H1 (cell line): ENCODE measurements around the gene CENPC. TPM values are rescaled to one million over a fixed set of nuclear protein-coding genes. Genes with fewer than 3 reads are reported as not detected.

Experiments used
- CTCF ChIA-PET: fragments of 300-600 bp; sonication (Branson Sonifier 250); formaldehyde crosslinking; loops from one replicate; lab custom pipeline; 2021; ENCODE audit not compliant: partially characterized antibody; lab: Charles Lee
- POLR2A ChIA-PET: fragments of 300-600 bp; sonication (Branson Sonifier 250); formaldehyde crosslinking; loops from one replicate; lab custom pipeline; 2021; ENCODE audit warnings: inconsistent platforms; ENCODE audit not compliant: partially characterized antibody; lab: Charles Lee
- DNase-seq, 2 experiments: peaks; one replicate each; pipeline versions ENCODE4 v3.0.0 to v3.0.0-alpha.2; 2010 to 2022; ENCODE audit warnings: low spot score in 2 of 2, low read depth in 1 of 2, mixed read lengths in 1 of 2
- FAIRE-seq: peaks from 2 replicates; lab custom pipeline; 2011; peaks lifted over from hg19 to GRCh38; lab: Jason Lieb, UNC
- H2AFZ ChIP-seq: 2 replicates; pipeline ENCODE4 v1.8.1; 2012; ENCODE audit warnings: low read length, inconsistent platforms
- H2AK5ac ChIP-seq: 2 replicates; pipeline ENCODE4 v1.6.1; 2013; ENCODE audit warnings: low read depth, low read length
- H2BK120ac ChIP-seq: replicated peaks from 2 replicates; pipeline ENCODE3; 2013; ENCODE audit warnings: low read depth, low read length, inconsistent platforms
- H2BK12ac ChIP-seq: 2 replicates; pipeline ENCODE4 v1.6.1; 2013; ENCODE audit warnings: low read depth, low read length
- H2BK15ac ChIP-seq: 2 replicates; pipeline ENCODE4 v1.6.1; 2013; ENCODE audit warnings: low read length
- H2BK20ac ChIP-seq: 2 replicates; pipeline ENCODE4 v1.6.1; 2013; ENCODE audit warnings: low read length
- H2BK5ac ChIP-seq: 2 replicates; pipeline ENCODE4 v1.6.1; 2013; ENCODE audit warnings: low read depth, low read length
- H3K14ac ChIP-seq: 2 replicates; pipeline ENCODE4 v1.6.1; 2013; ENCODE audit warnings: inconsistent platforms; ENCODE audit not compliant: insufficient read length
- H3K18ac ChIP-seq: 2 replicates; pipeline ENCODE4 v1.6.1; 2013; ENCODE audit warnings: low read length; ENCODE audit errors: extremely low read depth
- H3K23ac ChIP-seq: 2 replicates; pipeline ENCODE4 v1.6.1; 2013; ENCODE audit warnings: inconsistent platforms; ENCODE audit not compliant: insufficient read length
- H3K23me2 ChIP-seq: 2 replicates; pipeline ENCODE4 v1.6.1; 2013; ENCODE audit warnings: low read depth, low read length
- H3K27ac ChIP-seq: 2 replicates; pipeline ENCODE4 v1.6.1; 2011; ENCODE audit warnings: low read depth, low read length, inconsistent platforms
- H3K27me3 ChIP-seq, 4 experiments: replicated peaks in 1 of 4; 1 replicate in 1 of 4; 2 replicates in 3 of 4; pipeline versions ENCODE4 v1.6.1 to v1.8.1; 2011 to 2013; ENCODE audit warnings: low read length in 3 of 4, mild to moderate bottlenecking in 3 of 4, inconsistent platforms in 2 of 4, mixed read lengths in 2 of 4, moderate library complexity in 1 of 4; ENCODE audit not compliant: control insufficient read depth in 3 of 4, insufficient read depth in 3 of 4; ENCODE audit errors: extremely low read depth in 1 of 4
- H3K36me3 ChIP-seq, 4 experiments: 2 replicates each; pipeline versions ENCODE4 v1.6.1 to v1.8.1; 2011 to 2013; ENCODE audit warnings: mild to moderate bottlenecking in 4 of 4, low read length in 3 of 4, moderate library complexity in 2 of 4, control low read depth in 1 of 4, inconsistent platforms in 1 of 4; ENCODE audit not compliant: insufficient read depth in 4 of 4, control insufficient read depth in 2 of 4
- H3K4ac ChIP-seq: replicated peaks from 2 replicates; pipeline ENCODE3; 2013; ENCODE audit warnings: low read length, low read depth, mixed read lengths, inconsistent platforms; ENCODE audit not compliant: insufficient read length
- H3K4me1 ChIP-seq, 4 experiments: replicated peaks in 1 of 4; 1 replicate in 1 of 4; 2 replicates in 3 of 4; pipeline versions ENCODE4 v1.6.1 to v1.8.1; 2011 to 2013; ENCODE audit warnings: low read length in 3 of 4, inconsistent platforms in 2 of 4, mixed read lengths in 1 of 4; ENCODE audit not compliant: insufficient read depth in 4 of 4, control insufficient read depth in 3 of 4
- H3K4me2 ChIP-seq, 2 experiments: 2 replicates each; pipeline versions ENCODE4 v1.6.1 to v1.8.1; 2011 to 2013; ENCODE audit warnings: low read depth in 2 of 2, low read length in 2 of 2, control low read depth in 1 of 2, inconsistent platforms in 1 of 2, mild to moderate bottlenecking in 1 of 2; ENCODE audit not compliant: insufficient read depth in 1 of 2
- H3K4me3 ChIP-seq, 4 experiments: fragments of 200-600, 300-600 bp in 1 of 4; sonication (generic), shearing (Covaris generic), sonication (Bioruptor Twin) in 1 of 4; 2 replicates each; pipeline versions ENCODE4 v1.5.1 to v1.8.1; 2011 to 2016; ENCODE audit warnings: low read length in 4 of 4, low read depth in 3 of 4, control low read depth in 2 of 4, inconsistent platforms in 2 of 4, mild to moderate bottlenecking in 2 of 4, mixed read lengths in 1 of 4, moderate library complexity in 1 of 4; ENCODE audit not compliant: insufficient read depth in 2 of 4; ENCODE audit errors: extremely low read depth in 1 of 4
- H3K56ac ChIP-seq: replicated peaks from 2 replicates; pipeline ENCODE3; 2013; ENCODE audit warnings: low read depth, mild to moderate bottlenecking, mixed read lengths, low read length, inconsistent platforms; ENCODE audit not compliant: insufficient read length
- H3K79me1 ChIP-seq: 2 replicates; pipeline ENCODE4 v1.6.1; 2013; ENCODE audit warnings: low read depth, low read length, control low read depth
- H3K79me2 ChIP-seq, 2 experiments: 2 replicates each; pipeline versions ENCODE4 v1.6.1 to v1.8.1; 2012 to 2013; ENCODE audit warnings: low read length in 2 of 2, mild to moderate bottlenecking in 2 of 2, inconsistent platforms in 1 of 2; ENCODE audit not compliant: insufficient read depth in 2 of 2, control insufficient read depth in 1 of 2
- H3K9ac ChIP-seq, 4 experiments: replicated peaks in 1 of 4; 1 replicate in 1 of 4; 2 replicates in 3 of 4; pipeline versions ENCODE4 v1.6.1 to v1.8.1; 2011 to 2013; ENCODE audit warnings: low read depth in 3 of 4, low read length in 3 of 4, control low read depth in 2 of 4, mild to moderate bottlenecking in 2 of 4, moderate library complexity in 2 of 4, inconsistent platforms in 1 of 4; ENCODE audit errors: extremely low read depth in 1 of 4
- H3K9me3 ChIP-seq, 2 experiments: 2 replicates each; pipeline versions ENCODE4 v1.6.1 to v1.8.1; 2012 to 2013; ENCODE audit warnings: mild to moderate bottlenecking in 2 of 2, moderate library complexity in 2 of 2, control low read depth in 1 of 2, inconsistent platforms in 1 of 2, low read depth in 1 of 2, low read length in 1 of 2, mixed read lengths in 1 of 2; ENCODE audit not compliant: insufficient read depth in 2 of 2
- H4K20me1 ChIP-seq, 2 experiments: replicated peaks in 1 of 2; 2 replicates each; pipeline versions ENCODE3 to v1.8.1; 2011 to 2013; ENCODE audit warnings: inconsistent platforms in 2 of 2, low read length in 2 of 2, mild to moderate bottlenecking in 1 of 2; ENCODE audit not compliant: insufficient read depth in 2 of 2, control insufficient read depth in 1 of 2
- H4K5ac ChIP-seq: 2 replicates; pipeline ENCODE4 v1.6.1; 2013; ENCODE audit warnings: low read length, low read depth, mixed read lengths, inconsistent platforms; ENCODE audit not compliant: insufficient read length
- H4K8ac ChIP-seq: 2 replicates; pipeline ENCODE4 v1.8.0; 2013; ENCODE audit warnings: mild to moderate bottlenecking, moderate library complexity, low read length, inconsistent platforms; ENCODE audit not compliant: insufficient read depth; ENCODE audit errors: extremely low read depth
- H4K91ac ChIP-seq: replicated peaks from 2 replicates; pipeline ENCODE3; 2013; ENCODE audit warnings: low read length, mixed read lengths, inconsistent platforms; ENCODE audit not compliant: insufficient read length
- BACH1 ChIP-seq: IDR thresholded peaks from 2 replicates; pipeline ENCODE4 v1.6.1; 2012; ENCODE audit warnings: low read length, improper control_type of control experiment
- CEBPB ChIP-seq: IDR thresholded peaks from 2 replicates; pipeline ENCODE4 v1.6.1; 2012; ENCODE audit warnings: low read depth, low read length
- CHD2 ChIP-seq: IDR thresholded peaks from 2 replicates; pipeline ENCODE4 v1.6.1; 2012; ENCODE audit warnings: low read length, improper control_type of control experiment
- RAD21 ChIP-seq, 2 experiments: IDR thresholded peaks in 1 of 2; conservative IDR thresholded peaks in 1 of 2; 2 replicates each; pipeline ENCODE4 v1.6.1; 2011; ENCODE audit warnings: low read depth in 2 of 2, low read length in 2 of 2, improper control_type of control experiment in 1 of 2, inconsistent platforms in 1 of 2, mild to moderate bottlenecking in 1 of 2, moderate library complexity in 1 of 2
- RFX5 ChIP-seq: IDR thresholded peaks from 2 replicates; pipeline ENCODE4 v1.6.1; 2011; ENCODE audit warnings: low read depth, low read length, improper control_type of control experiment, borderline replicate concordance
- WGBS, 2 experiments: shearing (Covaris generic) in 1 of 2; methylation state at CpG; one replicate each; pipeline versions ENCODE4 v1.1.6 to v1.1.7; 2013 to 2015; ENCODE audit warnings: low lambda C conversion rate in 2 of 2, mixed read lengths in 2 of 2, inconsistent platforms in 1 of 2, low coverage in 1 of 2, missing lambda C conversion rate in 1 of 2; ENCODE audit not compliant: insufficient replicate concordance in 2 of 2, insufficient coverage in 1 of 2, insufficient read length in 1 of 2; ENCODE audit errors: extremely low coverage in 1 of 2, missing lambda C conversion rate in 1 of 2; 5-methylcytosine and 5-hydroxymethylcytosine counted together
- polyA plus RNA-seq, 7 experiments: library from polyadenylated mRNA; depleted of rRNA in 3 of 7; stranded (reverse) in 5 of 7; unstranded in 2 of 7; fragments of >200 nt in 5 of 7; fragments of 200-250 nt in 2 of 7; gene quantifications; 1 replicate in 5 of 7; 2 replicates in 1 of 7; 4 replicates in 1 of 7; pipeline versions ENCODE4 v1.2.1 to v1.2.3, GENCODE V29; 2011 to 2013; ENCODE audit warnings: missing spikeins in 2 of 7, mixed read lengths in 2 of 7
- total RNA-seq: library from RNA; stranded (reverse); fragmentation: NEBNext Ultra II Directional; extraction: Animal tissue kit (Norgen Biotek cat#: 25700); gene quantifications from 2 replicates; pipeline ENCODE4 v1.2.1, GENCODE V29; 2021

Gene CENPC
- total and polyA plus RNA-seq, 2 of the 8 experiments (the other 6 are each of a cell fraction or from before 2014, with no cell fraction given): 2.8 to 15.7 TPM

- Histone ChIP-seq H3K4me3 (no peak overlapping the region), H3K27me3 (no peaks in the 10 kb centered on the region), H3K18ac (no peak overlapping the region), H3K4me1 (no peaks in the 10 kb centered on the region), H3K9me3 (no peaks in the 10 kb centered on the region), H3K36me3 (no peaks in the 10 kb centered on the region), H4K91ac (no peak overlapping the region), H3K4me2 (no peak overlapping the region), H3K56ac (no peak overlapping the region), H4K20me1 (no peaks in the 10 kb centered on the region), H2BK15ac (no peak overlapping the region), H3K23me2 (no peaks in the 10 kb centered on the region), H2BK20ac (no peak overlapping the region), H4K8ac (no peak overlapping the region), H2BK120ac (no peak overlapping the region), H2AK5ac (no peak overlapping the region), H2AFZ (no peak overlapping the region), H2BK5ac (no peak overlapping the region), H3K27ac (no peak overlapping the region), H2BK12ac (no peak overlapping the region), H3K14ac (no peak overlapping the region), H3K4ac (no peak overlapping the region), H3K9ac (no peak overlapping the region), H3K79me1 (no peaks in the 10 kb centered on the region), H3K23ac (no peak overlapping the region), H3K79me2 (no peaks in the 10 kb centered on the region), H4K5ac (no peak overlapping the region)
- 93% methylated on average over 3 of the region's 3 CpGs; no CpG with 5 or more reads in 1 of the 2 experiments for WGBS, 2 experiments
- no peak for TF ChIP-seq CEBPB
- no peak for TF ChIP-seq RAD21 (IDR thresholded peaks at IDR 0.05 in 1 of 2, conservative IDR thresholded peaks at IDR 0.05 in 1 of 2; ENCODE audit: low read depth in 2 of 2, low read length in 2 of 2)
- TF ChIP-seq BACH1: no peak
- no peak for TF ChIP-seq RFX5
- no peak for TF ChIP-seq CHD2
- CTCF ChIA-PET: interaction anchor here (1.1 kb wide), 1 partner anchor 15 kb away, joined by 3 read pairs; no protein-coding TSS in a partner anchor
- DNase-seq (no peak), FAIRE-seq (no peak)
- POLR2A ChIA-PET: no interaction called here
Measured at GRCh38 chr4:67550857-67551256, 5.6 kb upstream of the CENPC start.
